ENCODE data around the gene NOX5. TPM values are rescaled to one million over a fixed set of nuclear protein-coding genes. Genes with fewer than 3 reads are reported as not detected.

Gene NOX5
- total RNA-seq, 1 donor from 2014 or later = 0.09 TPM

DNA sequence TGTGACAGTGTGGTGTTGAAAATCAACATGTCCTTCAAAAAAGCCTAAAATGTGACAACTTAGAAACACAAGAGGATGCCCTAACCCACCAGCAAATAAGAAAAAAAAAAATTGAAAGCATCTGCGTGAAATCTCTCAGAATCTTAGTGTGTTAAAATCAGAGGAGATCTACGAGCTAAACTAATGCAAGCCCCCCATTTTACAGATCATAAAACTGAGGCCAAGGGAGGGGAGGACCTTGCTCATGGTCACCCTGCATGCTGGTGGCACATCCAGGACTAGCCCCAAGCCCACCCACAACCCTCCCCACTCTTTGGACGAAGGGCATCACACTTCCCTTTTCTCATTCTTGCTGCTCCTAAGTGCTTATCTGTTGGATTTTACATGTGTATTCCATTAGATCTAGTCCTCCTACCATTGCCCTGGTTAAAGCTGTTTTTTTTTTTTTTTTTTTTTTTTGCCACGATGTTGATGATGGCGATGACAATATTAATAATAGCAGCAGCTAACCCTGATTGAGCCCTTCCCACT is 29.1 kb upstream of the NOX5 start:
- Mint-ChIP-seq H3K4me1 (ENCODE audit: low read depth, unreplicated experiment) (peaks cover 8% of the 10 kb centered on the region), H3K27ac (ENCODE audit: unreplicated experiment) (no peak overlapping the region), H3K4me3 (ENCODE audit: unreplicated experiment) (no peak overlapping the region), H3K9me3 (ENCODE audit: unreplicated experiment) (peaks cover 8% of the 10 kb centered on the region), H3K36me3 (ENCODE audit: low read depth, unreplicated experiment) (no peaks in the 10 kb centered on the region), H3K27me3 (ENCODE audit: low read depth, unreplicated experiment) (peaks cover 27% of the 10 kb centered on the region)
- TF ChIP-seq, protein P1, sequence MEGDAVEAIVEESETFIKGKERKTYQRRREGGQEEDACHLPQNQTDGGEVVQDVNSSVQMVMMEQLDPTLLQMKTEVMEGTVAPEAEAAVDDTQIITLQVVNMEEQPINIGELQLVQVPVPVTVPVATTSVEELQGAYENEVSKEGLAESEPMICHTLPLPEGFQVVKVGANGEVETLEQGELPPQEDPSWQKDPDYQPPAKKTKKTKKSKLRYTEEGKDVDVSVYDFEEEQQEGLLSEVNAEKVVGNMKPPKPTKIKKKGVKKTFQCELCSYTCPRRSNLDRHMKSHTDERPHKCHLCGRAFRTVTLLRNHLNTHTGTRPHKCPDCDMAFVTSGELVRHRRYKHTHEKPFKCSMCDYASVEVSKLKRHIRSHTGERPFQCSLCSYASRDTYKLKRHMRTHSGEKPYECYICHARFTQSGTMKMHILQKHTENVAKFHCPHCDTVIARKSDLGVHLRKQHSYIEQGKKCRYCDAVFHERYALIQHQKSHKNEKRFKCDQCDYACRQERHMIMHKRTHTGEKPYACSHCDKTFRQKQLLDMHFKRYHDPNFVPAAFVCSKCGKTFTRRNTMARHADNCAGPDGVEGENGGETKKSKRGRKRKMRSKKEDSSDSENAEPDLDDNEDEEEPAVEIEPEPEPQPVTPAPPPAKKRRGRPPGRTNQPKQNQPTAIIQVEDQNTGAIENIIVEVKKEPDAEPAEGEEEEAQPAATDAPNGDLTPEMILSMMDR (IDR thresholded peaks at IDR 0.05; ENCODE audit: insufficient read depth, low read depth, low read length) = no peak
- TF ChIP-seq EZH2 (IDR thresholded peaks at IDR 0.05; ENCODE audit: insufficient read depth, low read length) = no peak
- no peaks in the 10 kb centered on the region for H3K4me1 ChIP-seq (ENCODE audit: insufficient read depth, low read length)
- no peak overlapping the region for H3K27ac ChIP-seq (ENCODE audit: low read depth, low read length)
- H3K4me2 ChIP-seq (ENCODE audit: low read length) = no peak overlapping the region
- H3K79me2 ChIP-seq (ENCODE audit: insufficient read depth, low read length) = no peaks in the 10 kb centered on the region
- no peak overlapping the region for H3K9ac ChIP-seq (ENCODE audit: low read length)
- peaks cover 5% of the 10 kb centered on the region for H3K27me3 ChIP-seq (ENCODE audit: insufficient read depth, low read length)
- H3K4me3 ChIP-seq (ENCODE audit: insufficient read depth, low read depth, low read length) = no peak overlapping the region
- FAIRE-seq (no peak), DNase-seq (ENCODE audit: low read depth) (no peak)
- no peak overlapping the region for H2AFZ ChIP-seq (ENCODE audit: low read depth, low read length)
- H3K9me3 ChIP-seq (ENCODE audit: insufficient read depth, low read depth, low read length) = no peaks in the 10 kb centered on the region
- H4K20me1 ChIP-seq (ENCODE audit: insufficient read depth, low read length) = no peaks in the 10 kb centered on the region
- H3K36me3 ChIP-seq (ENCODE audit: insufficient read depth, low read length) = no peaks in the 10 kb centered on the region

DNA sequence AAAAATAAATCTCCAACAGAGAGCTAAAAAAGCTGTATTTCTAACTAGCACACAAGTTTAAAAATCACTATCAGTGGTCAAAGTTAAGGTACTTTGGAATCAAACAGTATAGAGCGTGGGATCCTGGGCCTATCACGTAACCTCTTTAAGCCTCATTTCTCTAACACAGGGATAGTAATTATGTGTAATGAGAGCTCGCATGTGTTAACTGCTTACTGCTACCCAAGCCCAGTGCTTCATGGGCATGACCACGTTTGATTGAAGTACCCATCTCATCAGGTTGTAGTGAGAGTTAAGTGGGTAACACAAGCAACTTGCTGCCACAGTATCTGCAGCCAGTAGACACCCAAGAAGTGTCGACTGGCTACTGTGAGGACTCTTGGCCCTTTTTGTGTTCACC is 28.2 kb upstream of the NOX5 start:
- Histone ChIP-seq H3K27me3 (ENCODE audit: insufficient read depth, low read length) (peaks cover 11% of the 10 kb centered on the region), H3K9ac (ENCODE audit: low read length) (no peak overlapping the region), H3K9me3 (ENCODE audit: insufficient read depth, low read depth, low read length) (no peaks in the 10 kb centered on the region), H3K79me2 (ENCODE audit: insufficient read depth, low read length) (no peaks in the 10 kb centered on the region), H4K20me1 (ENCODE audit: insufficient read depth, low read length) (no peaks in the 10 kb centered on the region), H2AFZ (ENCODE audit: low read depth, low read length) (no peak overlapping the region), H3K4me1 (ENCODE audit: insufficient read depth, low read length) (no peaks in the 10 kb centered on the region), H3K4me3 (ENCODE audit: insufficient read depth, low read depth, low read length) (no peak overlapping the region), H3K4me2 (ENCODE audit: low read length) (no peak overlapping the region), H3K27ac (ENCODE audit: low read depth, low read length) (no peak overlapping the region), H3K36me3 (ENCODE audit: insufficient read depth, low read length) (no peaks in the 10 kb centered on the region)
- Mint-ChIP-seq H3K4me1 (ENCODE audit: low read depth, unreplicated experiment) (peaks cover 11% of the 10 kb centered on the region), H3K27me3 (ENCODE audit: low read depth, unreplicated experiment) (peaks cover 27% of the 10 kb centered on the region), H3K9me3 (ENCODE audit: unreplicated experiment) (peaks cover 6% of the 10 kb centered on the region), H3K36me3 (ENCODE audit: low read depth, unreplicated experiment) (no peaks in the 10 kb centered on the region), H3K27ac (ENCODE audit: unreplicated experiment) (no peak overlapping the region), H3K4me3 (ENCODE audit: unreplicated experiment) (no peak overlapping the region)
- TF ChIP-seq, protein P1 (IDR thresholded peaks at IDR 0.05; ENCODE audit: insufficient read depth, low read depth, low read length) = no peak
- no peak for TF ChIP-seq EZH2 (IDR thresholded peaks at IDR 0.05; ENCODE audit: insufficient read depth, low read length)
- DNase-seq (ENCODE audit: low read depth) = no peak
- no peak for FAIRE-seq

DNA sequence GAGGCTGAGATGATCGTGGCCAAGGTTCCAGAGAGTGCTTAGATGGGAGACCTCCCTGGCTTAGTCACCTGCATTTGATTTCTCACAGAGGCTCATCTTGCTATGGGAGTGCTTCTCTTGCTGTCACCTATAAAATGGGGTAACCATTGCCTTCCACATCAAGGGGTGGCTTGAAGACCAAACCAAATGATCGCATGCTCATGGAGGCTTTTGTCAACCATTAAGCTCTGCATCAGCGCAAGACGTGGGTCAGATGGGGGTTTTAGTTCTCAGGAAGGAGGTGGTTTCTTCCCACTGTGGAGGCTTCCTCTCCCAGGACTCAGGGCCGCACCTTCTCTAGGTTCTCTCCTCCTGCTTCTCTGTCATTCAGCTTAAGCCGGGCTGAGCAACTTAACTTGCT is 27.4 kb upstream of the NOX5 start:
- H3K27me3 ChIP-seq (ENCODE audit: insufficient read depth, low read length) = peaks cover 11% of the 10 kb centered on the region
- no peak overlapping the region for H3K27ac Mint-ChIP-seq (ENCODE audit: unreplicated experiment)
- no peaks in the 10 kb centered on the region for H3K9me3 ChIP-seq (ENCODE audit: insufficient read depth, low read depth, low read length)
- no peaks in the 10 kb centered on the region for H4K20me1 ChIP-seq (ENCODE audit: insufficient read depth, low read length)
- TF ChIP-seq, protein P1 (IDR thresholded peaks at IDR 0.05; ENCODE audit: insufficient read depth, low read depth, low read length) = no peak
- TF ChIP-seq EZH2 (IDR thresholded peaks at IDR 0.05; ENCODE audit: insufficient read depth, low read length) = no peak
- H3K36me3 ChIP-seq (ENCODE audit: insufficient read depth, low read length) = no peaks in the 10 kb centered on the region
- peaks cover 4% of the 10 kb centered on the region for H3K9me3 Mint-ChIP-seq (ENCODE audit: unreplicated experiment)
- H3K79me2 ChIP-seq (ENCODE audit: insufficient read depth, low read length) = no peaks in the 10 kb centered on the region
- H3K9ac ChIP-seq (ENCODE audit: low read length) = no peak overlapping the region
- DNase-seq (ENCODE audit: low read depth) (no peak), FAIRE-seq (no peak)
- H3K36me3 Mint-ChIP-seq (ENCODE audit: low read depth, unreplicated experiment) = no peaks in the 10 kb centered on the region
- peaks cover 14% of the 10 kb centered on the region for H3K4me1 Mint-ChIP-seq (ENCODE audit: low read depth, unreplicated experiment)
- no peak overlapping the region for H3K4me3 Mint-ChIP-seq (ENCODE audit: unreplicated experiment)
- peaks cover 24% of the 10 kb centered on the region for H3K27me3 Mint-ChIP-seq (ENCODE audit: low read depth, unreplicated experiment)
- H3K4me2 ChIP-seq (ENCODE audit: low read length) = no peak overlapping the region
- no peaks in the 10 kb centered on the region for H3K4me1 ChIP-seq (ENCODE audit: insufficient read depth, low read length)
- H2AFZ ChIP-seq (ENCODE audit: low read depth, low read length) = no peak overlapping the region
- no peak overlapping the region for H3K4me3 ChIP-seq (ENCODE audit: insufficient read depth, low read depth, low read length)
- H3K27ac ChIP-seq (ENCODE audit: low read depth, low read length) = no peak overlapping the region
